A549 (cell line): Measurements from ENCODE around the gene MEGF8. TPM values are rescaled to one million over a fixed set of nuclear protein-coding genes. Genes with fewer than 3 reads are reported as not detected.

Source experiments
- ATAC-seq, 2 experiments: fragments of 200-7000 bp in 1 of 2; fragments of >200 bp in 1 of 2; cut with Nextera tagmentation in 1 of 2; cut with Tn5 transposase in 1 of 2; 3 replicates each; pipeline versions ENCODE4 v1.8.0 to v1.9.1; 2018 to 2020; ENCODE audit warnings: mild to moderate bottlenecking in 1 of 2, moderate library complexity in 1 of 2
- CTCF ChIA-PET: fragments of 300-600 bp; sonication (Branson Sonifier 250); formaldehyde crosslinking; extraction: SDS; loops from one replicate; lab custom pipeline; 2021; ENCODE audit warnings: antibody characterized with exemption, inconsistent platforms; lab: Yijun Ruan, JAX
- POLR2A ChIA-PET: fragments of 350-600 bp; formaldehyde crosslinking; extraction: SDS; loops from one replicate; lab custom pipeline; 2021; ENCODE audit warnings: antibody characterized with exemption, inconsistent platforms; lab: Yijun Ruan, JAX
- DNase-seq, 2 experiments: peaks; one replicate each; pipeline versions ENCODE4 v3.0.0 to v3.0.0-alpha.2; 2011 to 2016; ENCODE audit warnings: low read depth in 1 of 2, low spot score in 1 of 2
- FAIRE-seq: peaks from 2 replicates; lab custom pipeline; 2011; peaks lifted over from hg19 to GRCh38; lab: Jason Lieb, UNC
- H3K27ac ChIP-seq, 2 experiments: fragments of >200 bp; sonication (Bioruptor Twin); formaldehyde crosslinking; 3 replicates each; pipeline ENCODE4 v1.5.1; 2016 to 2017
- H3K4me1 ChIP-seq: fragments of >200 bp; sonication (Bioruptor Twin); formaldehyde crosslinking; 3 replicates; pipeline ENCODE4 v1.6.1; 2016
- H3K4me2 ChIP-seq: fragments of >200 bp; sonication (Bioruptor Twin); formaldehyde crosslinking; 3 replicates; pipeline ENCODE4 v1.6.1; 2016
- H3K4me3 ChIP-seq: fragments of >200 bp; sonication (Bioruptor Twin); formaldehyde crosslinking; 3 replicates; pipeline ENCODE4 v1.5.1; 2016
- H3K9me3 ChIP-seq: fragments of >200 bp; sonication (Bioruptor Twin); formaldehyde crosslinking; 3 replicates; pipeline ENCODE4 v1.6.1; 2016
- BHLHE40 ChIP-seq: IDR thresholded peaks from 2 replicates; pipeline ENCODE4 v1.6.1; 2012; ENCODE audit warnings: low read depth, low read length, inconsistent platforms
- CHD4 ChIP-seq: fragments of 200-600 bp; sonication (generic); IDR thresholded peaks from 2 replicates; pipeline ENCODE4 v1.6.1; 2016; ENCODE audit warnings: antibody characterized with exemption, mild to moderate bottlenecking, borderline replicate concordance
- EHF ChIP-seq: fragments of 250-450 bp; sonication (Bioruptor Pico); IDR thresholded peaks from 2 replicates; pipeline ENCODE4 v1.5.0; 2020; ENCODE audit warnings: mild to moderate bottlenecking
- FOSL2 ChIP-seq, 2 experiments: fragments of 450-650 bp in 1 of 2; fragments of >200 bp in 1 of 2; sonication (Bioruptor Twin) in 1 of 2; formaldehyde crosslinking; IDR thresholded peaks; 2 replicates each; pipeline versions ENCODE4 v1.5.0 to v1.6.1; 2016 to 2020; ENCODE audit warnings: mild to moderate bottlenecking in 1 of 2, moderate library complexity in 1 of 2
- GATA3 ChIP-seq: IDR thresholded peaks from 2 replicates; pipeline ENCODE4 v1.6.1; 2012; ENCODE audit warnings: borderline replicate concordance
- HEYL ChIP-seq: fragments of 250-450 bp; sonication (Bioruptor Pico); IDR thresholded peaks from 2 replicates; pipeline ENCODE4 v1.8.0; 2021; ENCODE audit warnings: mild to moderate bottlenecking, moderate library complexity
- JUNB ChIP-seq: fragments of >200 bp; sonication (Bioruptor Twin); formaldehyde crosslinking; IDR thresholded peaks from 2 replicates; pipeline ENCODE4 v1.6.1; 2016
- KDM5A ChIP-seq: fragments of 200-600 bp; sonication (generic); IDR thresholded peaks from 2 replicates; pipeline ENCODE4 v1.6.1; 2016; ENCODE audit warnings: antibody characterized with exemption, mild to moderate bottlenecking
- MAFK ChIP-seq: fragments of 450-650 bp; IDR thresholded peaks from 2 replicates; pipeline ENCODE4 v1.6.1; 2014; ENCODE audit not compliant: partially characterized antibody
- MAZ ChIP-seq: fragments of 150-350 bp; IDR thresholded peaks from 2 replicates; pipeline ENCODE4 v1.6.1; 2014; ENCODE audit warnings: antibody characterized with exemption, low read depth, low read length, borderline replicate concordance
- NPAS2 ChIP-seq: fragments of 250-450 bp; sonication (Bioruptor Pico); IDR thresholded peaks from 2 replicates; pipeline ENCODE4 v1.8.0; 2022; ENCODE audit warnings: mild to moderate bottlenecking, moderate library complexity, borderline replicate concordance
- NR3C1 ChIP-seq: fragments of >200 bp; sonication (Bioruptor Twin); formaldehyde crosslinking; IDR thresholded peaks from 3 replicates; pipeline ENCODE4 v1.6.1; 2017
- PHF8 ChIP-seq: fragments of 200-600 bp; sonication (generic); IDR thresholded peaks from 2 replicates; pipeline ENCODE4 v1.6.1; 2016; ENCODE audit warnings: low read depth, mild to moderate bottlenecking, antibody characterized with exemption, moderate library complexity, borderline replicate concordance
- POLR2AphosphoS2 ChIP-seq: conservative IDR thresholded peaks from 2 replicates; pipeline ENCODE4 v1.6.1; 2012; ENCODE audit warnings: low read length, improper control_type of control experiment, inconsistent platforms
- RCOR1 ChIP-seq: fragments of 150-350 bp; IDR thresholded peaks from 2 replicates; pipeline ENCODE4 v1.6.1; 2014; ENCODE audit warnings: antibody characterized with exemption, low read length, low read depth
- TFCP2L1 ChIP-seq: fragments of 250-450 bp; sonication (Bioruptor Pico); IDR thresholded peaks from 2 replicates; pipeline ENCODE4 v1.5.0; 2021; ENCODE audit warnings: mild to moderate bottlenecking
- ZFP36 ChIP-seq: fragments of 450-650 bp; IDR thresholded peaks from 2 replicates; pipeline ENCODE4 v1.6.1; 2014; ENCODE audit warnings: borderline replicate concordance; ENCODE audit not compliant: partially characterized antibody
- ZNF302 ChIP-seq: fragments of 250-450 bp; sonication (Bioruptor Pico); IDR thresholded peaks from 2 replicates; pipeline ENCODE4 v1.9.0; 2021; ENCODE audit warnings: inconsistent platforms, mild to moderate bottlenecking, moderate library complexity
- ZSCAN20 ChIP-seq: fragments of 250-450 bp; sonication (Bioruptor Pico); IDR thresholded peaks from 2 replicates; pipeline ENCODE4 v1.8.0; 2022; ENCODE audit warnings: mild to moderate bottlenecking, moderate library complexity
- WGBS: methylation state at CpG from one replicate; pipeline ENCODE4 v1.1.6; 2017; ENCODE audit errors: missing lambda C conversion rate; 5-methylcytosine and 5-hydroxymethylcytosine counted together
- polyA plus RNA-seq, 4 experiments: library from polyadenylated mRNA; depleted of rRNA in 3 of 4; stranded (reverse); fragments of >200 nt; fragmentation: RNase III in 1 of 4; extraction: RNeasy Plus Mini Kit Qiagen cat#74134 plus additional on column Dnase treatment in 1 of 4; gene quantifications; 2 replicates in 3 of 4; 3 replicates in 1 of 4; pipeline ENCODE4 v1.2.3, GENCODE V29; 2011 to 2017
- TF ChIP-seq, protein P1 (sequence below): fragments of 450-650 bp; IDR thresholded peaks from 2 replicates; pipeline ENCODE4 v1.6.1; 2014; ENCODE audit warnings: antibody characterized with exemption
- TF ChIP-seq, protein P2 (sequence below): IDR thresholded peaks from 2 replicates; pipeline ENCODE4 v1.6.1; 2012
- TF ChIP-seq, protein P3 (sequence below): fragments of 250-450 bp; sonication (Bioruptor Pico); IDR thresholded peaks from 2 replicates; pipeline ENCODE4 v1.5.0; 2021; ENCODE audit warnings: mild to moderate bottlenecking, moderate library complexity, borderline replicate concordance
- TF ChIP-seq, protein P4 (sequence below): fragments of 200-600 bp; sonication (generic); IDR thresholded peaks from 2 replicates; pipeline ENCODE4 v1.6.1; 2016; ENCODE audit warnings: antibody characterized with exemption, mild to moderate bottlenecking, moderate library complexity
- TF ChIP-seq, protein P5 (sequence below): fragments of >200 bp; sonication (Bioruptor Twin); formaldehyde crosslinking; IDR thresholded peaks from 3 replicates; pipeline ENCODE4 v1.5.1; 2016

Gene MEGF8
- polyA plus RNA-seq, 2 of the 4 experiments (the other 2 are of a cell fraction): 10.4 to 27.2 TPM

DNA sequence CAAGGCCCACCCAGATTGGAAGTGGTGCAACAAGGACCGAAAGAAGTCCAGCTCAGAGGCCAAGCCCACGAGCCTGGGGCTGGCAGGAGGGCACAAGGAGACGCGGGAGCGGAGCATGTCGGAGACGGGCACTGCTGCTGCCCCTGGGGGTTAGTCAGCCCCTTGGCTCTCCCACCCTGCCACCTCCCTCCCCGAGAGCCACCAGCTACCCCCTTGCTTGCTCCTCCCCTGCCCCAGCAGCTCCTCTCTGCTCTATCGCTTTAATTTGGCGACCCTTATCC lies 37.7 kb upstream of the MEGF8 start:
- ChIA-PET POLR2A (interaction anchor here (0.8 to 1.1 kb wide), 2 partner anchors 17 to 45 kb away, joined by 3 to 4 read pairs; no protein-coding TSS in a partner anchor), CTCF (interaction anchor here (0.6 to 23.7 kb wide), 9 partner anchors 9 to 155 kb away, joined by 3 to 616 read pairs (median 4); partner anchors contain the start of genes GSK3A, PAFAH1B3 and PRR19)
- no peak overlapping the region for H3K4me3 ChIP-seq
- ATAC-seq: no peak
- H3K9me3 ChIP-seq: no peaks in the 10 kb centered on the region
- H3K4me2 ChIP-seq: no peak overlapping the region
- FAIRE-seq: no peak
- 94% methylated on average over 10 of the region's 10 CpGs for WGBS
- peaks cover 36% of the 10 kb centered on the region for H3K4me1 ChIP-seq
- no peak overlapping the region for H3K27ac ChIP-seq
- TF ChIP-seq, protein P1, sequence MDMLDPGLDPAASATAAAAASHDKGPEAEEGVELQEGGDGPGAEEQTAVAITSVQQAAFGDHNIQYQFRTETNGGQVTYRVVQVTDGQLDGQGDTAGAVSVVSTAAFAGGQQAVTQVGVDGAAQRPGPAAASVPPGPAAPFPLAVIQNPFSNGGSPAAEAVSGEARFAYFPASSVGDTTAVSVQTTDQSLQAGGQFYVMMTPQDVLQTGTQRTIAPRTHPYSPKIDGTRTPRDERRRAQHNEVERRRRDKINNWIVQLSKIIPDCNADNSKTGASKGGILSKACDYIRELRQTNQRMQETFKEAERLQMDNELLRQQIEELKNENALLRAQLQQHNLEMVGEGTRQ: no peak
- TF ChIP-seq CHD4 (no peak), MAFK (no peak), KDM5A (no peak), HEYL (CRISPR knock-in tag) (no peak), NR3C1 (no peak), RCOR1 (no peak), JUNB (no peak), FOSL2 (IDR thresholded peaks at IDR 0.05) (no peak), FOSL2 (CRISPR knock-in tag; IDR thresholded peaks at IDR 0.05) (no peak), ZSCAN20 (no peak), MAZ (no peak), EHF (CRISPR knock-in tag) (no peak), GATA3 (no peak), ZNF302 (no peak)
- TF ChIP-seq, protein P2, sequence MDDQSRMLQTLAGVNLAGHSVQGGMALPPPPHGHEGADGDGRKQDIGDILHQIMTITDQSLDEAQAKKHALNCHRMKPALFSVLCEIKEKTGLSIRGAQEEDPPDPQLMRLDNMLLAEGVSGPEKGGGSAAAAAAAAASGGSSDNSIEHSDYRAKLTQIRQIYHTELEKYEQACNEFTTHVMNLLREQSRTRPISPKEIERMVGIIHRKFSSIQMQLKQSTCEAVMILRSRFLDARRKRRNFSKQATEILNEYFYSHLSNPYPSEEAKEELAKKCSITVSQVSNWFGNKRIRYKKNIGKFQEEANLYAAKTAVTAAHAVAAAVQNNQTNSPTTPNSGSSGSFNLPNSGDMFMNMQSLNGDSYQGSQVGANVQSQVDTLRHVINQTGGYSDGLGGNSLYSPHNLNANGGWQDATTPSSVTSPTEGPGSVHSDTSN: no peak
- no peak for DNase-seq

DNA sequence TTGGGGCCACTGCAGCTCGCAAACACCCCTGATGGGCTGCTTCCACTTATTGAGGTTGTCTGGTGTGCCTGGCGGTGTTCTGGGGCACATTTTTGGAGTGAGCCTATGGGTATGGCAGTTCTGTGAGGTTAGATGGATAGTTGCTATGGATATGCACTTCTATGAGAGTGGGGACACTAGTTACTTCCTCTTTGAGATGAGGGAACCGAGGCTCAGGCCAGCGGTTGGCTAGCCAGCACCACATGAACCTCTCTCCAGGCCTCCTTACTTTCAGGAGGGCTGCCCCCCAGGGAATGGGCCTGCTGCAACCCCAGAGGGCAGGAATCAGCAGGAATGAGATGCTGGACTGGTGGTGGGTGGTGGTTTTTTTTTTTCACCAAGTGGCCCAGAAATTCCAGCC lies 37.0 kb upstream of the MEGF8 start:
- Histone ChIP-seq H3K4me2 (no peak overlapping the region), H3K9me3 (no peaks in the 10 kb centered on the region), H3K27ac (no peak overlapping the region), H3K4me3 (no peak overlapping the region), H3K4me1 (peaks cover 30% of the 10 kb centered on the region)
- no peak for ATAC-seq
- ChIA-PET CTCF (interaction anchor here (0.6 to 23.7 kb wide), 13 partner anchors 10 to 180 kb away, joined by 3 to 616 read pairs (median 4); partner anchors contain the start of genes GSK3A, PAFAH1B3 and PRR19), POLR2A (interaction anchor here (0.5 to 1.9 kb wide), 3 partner anchors 10 to 45 kb away, joined by 4 to 6 read pairs (median 4); no protein-coding TSS in a partner anchor)
- DNase-seq: no peak
- TF ChIP-seq PHF8 (no peak), ZFP36 (no peak), NPAS2 (CRISPR knock-in tag) (no peak), TFCP2L1 (no peak), POLR2AphosphoS2 (no peak), BHLHE40 (no peak), CHD4 (no peak)
- TF ChIP-seq, protein P3, sequence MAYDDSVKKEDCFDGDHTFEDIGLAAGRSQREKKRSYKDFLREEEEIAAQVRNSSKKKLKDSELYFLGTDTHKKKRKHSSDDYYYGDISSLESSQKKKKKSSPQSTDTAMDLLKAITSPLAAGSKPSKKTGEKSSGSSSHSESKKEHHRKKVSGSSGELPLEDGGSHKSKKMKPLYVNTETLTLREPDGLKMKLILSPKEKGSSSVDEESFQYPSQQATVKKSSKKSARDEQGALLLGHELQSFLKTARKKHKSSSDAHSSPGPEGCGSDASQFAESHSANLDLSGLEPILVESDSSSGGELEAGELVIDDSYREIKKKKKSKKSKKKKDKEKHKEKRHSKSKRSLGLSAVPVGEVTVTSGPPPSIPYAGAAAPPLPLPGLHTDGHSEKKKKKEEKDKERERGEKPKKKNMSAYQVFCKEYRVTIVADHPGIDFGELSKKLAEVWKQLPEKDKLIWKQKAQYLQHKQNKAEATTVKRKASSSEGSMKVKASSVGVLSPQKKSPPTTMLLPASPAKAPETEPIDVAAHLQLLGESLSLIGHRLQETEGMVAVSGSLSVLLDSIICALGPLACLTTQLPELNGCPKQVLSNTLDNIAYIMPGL (CRISPR knock-in tag): no peak
- TF ChIP-seq, protein P1: no peak
- TF ChIP-seq, protein P4, sequence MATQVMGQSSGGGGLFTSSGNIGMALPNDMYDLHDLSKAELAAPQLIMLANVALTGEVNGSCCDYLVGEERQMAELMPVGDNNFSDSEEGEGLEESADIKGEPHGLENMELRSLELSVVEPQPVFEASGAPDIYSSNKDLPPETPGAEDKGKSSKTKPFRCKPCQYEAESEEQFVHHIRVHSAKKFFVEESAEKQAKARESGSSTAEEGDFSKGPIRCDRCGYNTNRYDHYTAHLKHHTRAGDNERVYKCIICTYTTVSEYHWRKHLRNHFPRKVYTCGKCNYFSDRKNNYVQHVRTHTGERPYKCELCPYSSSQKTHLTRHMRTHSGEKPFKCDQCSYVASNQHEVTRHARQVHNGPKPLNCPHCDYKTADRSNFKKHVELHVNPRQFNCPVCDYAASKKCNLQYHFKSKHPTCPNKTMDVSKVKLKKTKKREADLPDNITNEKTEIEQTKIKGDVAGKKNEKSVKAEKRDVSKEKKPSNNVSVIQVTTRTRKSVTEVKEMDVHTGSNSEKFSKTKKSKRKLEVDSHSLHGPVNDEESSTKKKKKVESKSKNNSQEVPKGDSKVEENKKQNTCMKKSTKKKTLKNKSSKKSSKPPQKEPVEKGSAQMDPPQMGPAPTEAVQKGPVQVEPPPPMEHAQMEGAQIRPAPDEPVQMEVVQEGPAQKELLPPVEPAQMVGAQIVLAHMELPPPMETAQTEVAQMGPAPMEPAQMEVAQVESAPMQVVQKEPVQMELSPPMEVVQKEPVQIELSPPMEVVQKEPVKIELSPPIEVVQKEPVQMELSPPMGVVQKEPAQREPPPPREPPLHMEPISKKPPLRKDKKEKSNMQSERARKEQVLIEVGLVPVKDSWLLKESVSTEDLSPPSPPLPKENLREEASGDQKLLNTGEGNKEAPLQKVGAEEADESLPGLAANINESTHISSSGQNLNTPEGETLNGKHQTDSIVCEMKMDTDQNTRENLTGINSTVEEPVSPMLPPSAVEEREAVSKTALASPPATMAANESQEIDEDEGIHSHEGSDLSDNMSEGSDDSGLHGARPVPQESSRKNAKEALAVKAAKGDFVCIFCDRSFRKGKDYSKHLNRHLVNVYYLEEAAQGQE: no peak
- TF ChIP-seq, protein P5, sequence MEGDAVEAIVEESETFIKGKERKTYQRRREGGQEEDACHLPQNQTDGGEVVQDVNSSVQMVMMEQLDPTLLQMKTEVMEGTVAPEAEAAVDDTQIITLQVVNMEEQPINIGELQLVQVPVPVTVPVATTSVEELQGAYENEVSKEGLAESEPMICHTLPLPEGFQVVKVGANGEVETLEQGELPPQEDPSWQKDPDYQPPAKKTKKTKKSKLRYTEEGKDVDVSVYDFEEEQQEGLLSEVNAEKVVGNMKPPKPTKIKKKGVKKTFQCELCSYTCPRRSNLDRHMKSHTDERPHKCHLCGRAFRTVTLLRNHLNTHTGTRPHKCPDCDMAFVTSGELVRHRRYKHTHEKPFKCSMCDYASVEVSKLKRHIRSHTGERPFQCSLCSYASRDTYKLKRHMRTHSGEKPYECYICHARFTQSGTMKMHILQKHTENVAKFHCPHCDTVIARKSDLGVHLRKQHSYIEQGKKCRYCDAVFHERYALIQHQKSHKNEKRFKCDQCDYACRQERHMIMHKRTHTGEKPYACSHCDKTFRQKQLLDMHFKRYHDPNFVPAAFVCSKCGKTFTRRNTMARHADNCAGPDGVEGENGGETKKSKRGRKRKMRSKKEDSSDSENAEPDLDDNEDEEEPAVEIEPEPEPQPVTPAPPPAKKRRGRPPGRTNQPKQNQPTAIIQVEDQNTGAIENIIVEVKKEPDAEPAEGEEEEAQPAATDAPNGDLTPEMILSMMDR: no peak
- no peak for FAIRE-seq
- 84% methylated on average over 4 of the region's 4 CpGs for WGBS
